Thoracic aorta (tissue), 2 donors: ENCODE results near the gene ABCC9. TPM values are rescaled to one million over a fixed set of nuclear protein-coding genes. Genes with fewer than 3 reads are reported as not detected.

Experiments used
- ATAC-seq: fragments of 150-250 bp; one replicate; pipeline ENCODE4 v1.8.0; 2017; ENCODE audit warnings: low read depth; ENCODE audit not compliant: insufficient number of reproducible peaks, low FRiP score
- DNase-seq: peaks from one replicate; pipeline ENCODE4 v3.0.0-alpha.2; 2020; ENCODE audit warnings: low spot score
- H3K27ac ChIP-seq, 2 donors: fragments of 200-600 bp; sonication (generic); 1 replicate in 1 of 2; 2 replicates in 1 of 2; pipeline ENCODE4 v1.5.1; 2016; ENCODE audit warnings: mild to moderate bottlenecking in 2 of 2, moderate library complexity in 2 of 2
- H3K27me3 ChIP-seq: fragments of 200-600 bp; sonication (generic); replicated peaks from 2 replicates; pipeline ENCODE4 v1.6.0; 2016; ENCODE audit warnings: mild to moderate bottlenecking; ENCODE audit not compliant: insufficient read depth
- H3K36me3 ChIP-seq: fragments of 200-600 bp; sonication (generic); one replicate; pipeline ENCODE4 v1.5.1; 2016
- H3K4me1 ChIP-seq, 2 donors: fragments of 200-600 bp; sonication (generic); 1 replicate in 1 of 2; 2 replicates in 1 of 2; pipeline versions ENCODE4 v1.5.1 to v1.6.0; 2016; ENCODE audit warnings: low read depth in 2 of 2, mild to moderate bottlenecking in 1 of 2; ENCODE audit not compliant: control insufficient read depth in 1 of 2
- H3K4me3 ChIP-seq: fragments of 200-600 bp; sonication (generic); 2 replicates; pipeline ENCODE4 v1.5.1; 2016; ENCODE audit warnings: mild to moderate bottlenecking
- H3K9me3 ChIP-seq: fragments of 200-600 bp; sonication (generic); 2 replicates; pipeline ENCODE4 v1.5.1; 2016
- total RNA-seq, 2 donors: library from RNA; depleted of rRNA; stranded (reverse); fragments of >200 nt; gene quantifications; one replicate each; pipeline versions ENCODE4 v1.1.0 to v1.2.3, GENCODE V29; 2016
- TF ChIP-seq, protein P1 (sequence below): fragments of 200-600 bp; sonication (generic); IDR thresholded peaks from one replicate; pipeline ENCODE4 v1.5.1; 2019; ENCODE audit warnings: antibody characterized with exemption

The ABCC9 gene
- total RNA-seq, 2 donors from 2014 or later = 19.6 to 42.6 TPM

DNA sequence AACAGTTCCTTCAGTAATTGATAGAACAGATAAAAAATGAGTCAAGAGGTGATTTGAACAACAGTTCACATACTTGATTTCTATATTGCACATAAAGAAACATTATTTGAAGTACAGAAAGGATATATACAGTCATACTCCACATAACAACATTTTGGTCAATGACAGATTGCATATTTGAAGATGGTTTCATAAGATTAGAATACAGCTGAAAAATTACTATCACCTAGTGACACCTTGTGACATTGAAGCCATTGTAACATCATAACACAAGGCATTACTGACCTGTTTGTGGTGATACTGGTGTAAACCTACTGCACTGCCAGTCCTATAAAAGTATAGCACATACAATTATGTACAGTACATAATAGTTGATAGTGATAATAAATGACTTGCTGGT is 43.1 kb upstream of the ABCC9 start:
- Histone ChIP-seq H3K4me3 (no peak overlapping the region), H3K9me3 (no peaks in the 10 kb centered on the region), H3K27ac (no peak overlapping the region), H3K27me3 (no peaks in the 10 kb centered on the region), H3K4me1 (peaks cover 6 to 11% of the 10 kb centered on the region in 2 donors), H3K36me3 (no peaks in the 10 kb centered on the region)
- ATAC-seq (no peak), DNase-seq (no peak)
- TF ChIP-seq, protein P1, sequence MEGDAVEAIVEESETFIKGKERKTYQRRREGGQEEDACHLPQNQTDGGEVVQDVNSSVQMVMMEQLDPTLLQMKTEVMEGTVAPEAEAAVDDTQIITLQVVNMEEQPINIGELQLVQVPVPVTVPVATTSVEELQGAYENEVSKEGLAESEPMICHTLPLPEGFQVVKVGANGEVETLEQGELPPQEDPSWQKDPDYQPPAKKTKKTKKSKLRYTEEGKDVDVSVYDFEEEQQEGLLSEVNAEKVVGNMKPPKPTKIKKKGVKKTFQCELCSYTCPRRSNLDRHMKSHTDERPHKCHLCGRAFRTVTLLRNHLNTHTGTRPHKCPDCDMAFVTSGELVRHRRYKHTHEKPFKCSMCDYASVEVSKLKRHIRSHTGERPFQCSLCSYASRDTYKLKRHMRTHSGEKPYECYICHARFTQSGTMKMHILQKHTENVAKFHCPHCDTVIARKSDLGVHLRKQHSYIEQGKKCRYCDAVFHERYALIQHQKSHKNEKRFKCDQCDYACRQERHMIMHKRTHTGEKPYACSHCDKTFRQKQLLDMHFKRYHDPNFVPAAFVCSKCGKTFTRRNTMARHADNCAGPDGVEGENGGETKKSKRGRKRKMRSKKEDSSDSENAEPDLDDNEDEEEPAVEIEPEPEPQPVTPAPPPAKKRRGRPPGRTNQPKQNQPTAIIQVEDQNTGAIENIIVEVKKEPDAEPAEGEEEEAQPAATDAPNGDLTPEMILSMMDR = no peak

DNA sequence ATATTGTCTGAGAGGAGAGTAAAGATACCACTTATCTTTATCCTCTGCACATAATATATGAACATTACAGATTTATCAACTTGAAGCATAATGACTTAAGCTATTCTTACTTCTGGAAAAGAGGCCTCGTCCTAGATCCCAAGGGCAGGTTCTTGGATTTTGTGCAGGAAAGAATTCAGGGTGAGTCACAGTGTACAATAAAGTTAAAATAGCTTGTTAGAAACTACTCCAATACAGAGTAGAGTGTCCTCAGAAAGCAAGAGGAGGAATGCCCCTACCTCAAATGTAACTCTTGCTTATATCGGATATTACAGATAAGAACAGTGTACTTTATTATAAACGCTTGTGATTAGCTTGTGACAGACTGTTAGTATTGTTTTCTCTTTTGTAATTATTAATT is 41.9 kb upstream of the ABCC9 start:
- no peak for DNase-seq
- no peak overlapping the region for H3K27ac ChIP-seq
- H3K27me3 ChIP-seq = no peaks in the 10 kb centered on the region
- peaks cover 6 to 11% of the 10 kb centered on the region in 2 donors for H3K4me1 ChIP-seq
- ATAC-seq = peak; percentile 47
- TF ChIP-seq, protein P1 = no peak
- no peak overlapping the region for H3K4me3 ChIP-seq
- H3K36me3 ChIP-seq = no peaks in the 10 kb centered on the region
- no peaks in the 10 kb centered on the region for H3K9me3 ChIP-seq

DNA sequence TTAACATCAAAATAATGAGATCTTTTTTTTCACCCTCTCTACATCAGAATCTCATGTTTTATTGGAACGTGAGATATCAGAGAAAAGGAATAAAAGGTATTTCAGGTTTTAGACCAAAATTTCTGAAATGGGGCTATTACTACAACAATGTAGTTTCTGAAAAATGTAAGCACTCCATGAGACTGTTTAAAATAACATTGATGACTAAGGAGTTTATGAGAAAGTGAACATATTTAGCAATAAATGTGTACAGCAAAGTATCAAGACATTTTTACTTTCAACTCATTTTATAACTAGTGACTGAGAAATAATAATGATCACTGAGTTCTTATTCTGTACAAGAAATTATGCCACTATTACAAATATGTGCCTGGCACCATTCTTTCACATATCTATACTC is 39.3 kb upstream of the ABCC9 start:
- no peak for ATAC-seq
- H3K9me3 ChIP-seq = no peaks in the 10 kb centered on the region
- no peaks in the 10 kb centered on the region for H3K27me3 ChIP-seq
- peaks cover 6 to 11% of the 10 kb centered on the region in 2 donors for H3K4me1 ChIP-seq
- H3K36me3 ChIP-seq = no peaks in the 10 kb centered on the region
- no peak overlapping the region for H3K4me3 ChIP-seq
- TF ChIP-seq, protein P1 = no peak
- no peak overlapping the region for H3K27ac ChIP-seq
- DNase-seq = no peak

DNA sequence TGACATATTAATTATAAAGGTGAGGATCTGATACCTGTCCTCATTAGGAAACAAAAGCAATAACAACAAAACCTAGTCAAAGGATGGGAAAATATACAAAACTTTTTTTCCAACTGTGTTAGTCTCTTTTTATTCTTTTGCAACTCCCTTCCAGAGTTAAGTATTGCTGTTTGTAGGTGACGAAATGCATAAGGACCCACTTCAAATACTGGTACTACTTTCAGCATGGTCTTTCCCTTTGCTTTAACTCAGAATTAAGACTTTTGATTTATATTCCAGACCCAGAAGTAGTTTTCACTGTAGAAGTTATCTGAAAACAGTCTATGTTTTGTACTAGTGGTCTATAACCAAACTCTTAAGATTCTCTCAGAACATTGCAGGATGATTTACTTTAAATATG is 34.1 kb upstream of the ABCC9 start:
- H3K9me3 ChIP-seq = no peaks in the 10 kb centered on the region
- H3K27ac ChIP-seq = no peak overlapping the region
- no peaks in the 10 kb centered on the region for H3K36me3 ChIP-seq
- DNase-seq = no peak
- H3K4me1 ChIP-seq = peaks cover 0 to 17% of the 10 kb centered on the region in 2 donors
- no peak for ATAC-seq
- H3K27me3 ChIP-seq = no peaks in the 10 kb centered on the region
- no peak overlapping the region for H3K4me3 ChIP-seq
- TF ChIP-seq, protein P1 = no peak

DNA sequence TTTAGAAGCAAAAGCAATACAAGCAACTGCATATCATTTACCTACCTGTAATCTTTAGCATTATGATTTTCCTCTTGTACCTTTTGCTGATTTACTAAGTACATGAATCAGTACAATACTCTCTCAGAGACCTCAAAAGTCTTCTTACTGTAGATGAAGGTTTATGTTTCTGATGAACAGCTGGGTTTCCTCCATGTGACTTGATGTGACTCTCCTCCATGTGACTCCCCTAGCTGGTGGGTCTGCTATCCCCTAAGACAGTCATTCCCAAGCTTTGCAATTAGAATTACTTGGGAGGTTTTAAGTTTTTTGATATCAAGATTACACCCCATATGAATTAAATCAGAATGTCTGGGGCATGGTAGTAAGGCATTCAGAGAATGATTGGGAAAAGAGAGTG is 32.0 kb upstream of the ABCC9 start:
- TF ChIP-seq, protein P1 = no peak
- no peak for ATAC-seq
- Histone ChIP-seq H3K27me3 (no peaks in the 10 kb centered on the region), H3K4me3 (no peak overlapping the region), H3K9me3 (no peaks in the 10 kb centered on the region), H3K4me1 (peaks cover 0 to 17% of the 10 kb centered on the region in 2 donors), H3K36me3 (no peaks in the 10 kb centered on the region), H3K27ac (no peak overlapping the region)
- no peak for DNase-seq
